Suprapubic skin (tissue), 3 donors: Measurements from ENCODE around the gene JAZF1.

Experiments used
- CTCF ChIP-seq, 2 donors: fragments of 200-600 bp in 1 of 2; fragments of 450-650 bp in 1 of 2; sonication (generic) in 1 of 2; IDR thresholded peaks; one replicate each; pipeline ENCODE4 v1.5.1; 2016 to 2019; ENCODE audit warnings: antibody characterized with exemption in 2 of 2, mild to moderate bottlenecking in 1 of 2, moderate library complexity in 1 of 2
- POLR2AphosphoS5 ChIP-seq, 3 donors: sonication (generic); formaldehyde crosslinking; IDR thresholded peaks; one replicate each; pipeline ENCODE4 v1.6.1; 2017; ENCODE audit warnings: antibody characterized with exemption in 3 of 3

- TF ChIP-seq CTCF (IDR thresholded peaks at IDR 0.05) (no peak), POLR2AphosphoS5 (IDR thresholded peaks at IDR 0.05) (no peak)
Measured at GRCh38 chr7:28207486-28208158, 27.0 kb upstream of the JAZF1 start.
